Ascending aorta (tissue), 2 donors: ENCODE measurements around the gene ABHD11. TPM values are rescaled to one million over a fixed set of nuclear protein-coding genes. Genes with fewer than 3 reads are reported as not detected.

Source experiments
- DNase-seq, 2 donors: peaks; one replicate each; pipeline ENCODE4 v3.0.0-alpha.2; 2019; ENCODE audit warnings: low spot score in 2 of 2
- H3K27ac ChIP-seq, 2 donors: fragments of 200-600 bp; sonication (generic); one replicate each; pipeline ENCODE4 v1.5.1; 2016 to 2017; ENCODE audit warnings: mild to moderate bottlenecking in 1 of 2
- H3K27me3 ChIP-seq: fragments of 200-600 bp; sonication (generic); one replicate; pipeline ENCODE4 v1.5.1; 2017
- H3K36me3 ChIP-seq, 2 donors: fragments of 200-600 bp; sonication (generic); one replicate each; pipeline ENCODE4 v1.5.1; 2016
- H3K4me1 ChIP-seq, 2 donors: fragments of 200-600 bp; sonication (generic); one replicate each; pipeline ENCODE4 v1.5.1; 2016 to 2017; ENCODE audit warnings: mild to moderate bottlenecking in 1 of 2
- H3K4me3 ChIP-seq, 2 donors: fragments of 200-600 bp; sonication (generic); one replicate each; pipeline ENCODE4 v1.5.1; 2016 to 2017; ENCODE audit warnings: mild to moderate bottlenecking in 1 of 2
- H3K9me3 ChIP-seq, 2 donors: fragments of 200-600 bp; sonication (generic); one replicate each; pipeline ENCODE4 v1.5.1; 2016
- intact Hi-C: fragments of 100-400 bp; cut with DNase I; formaldehyde crosslinking; loops from one replicate; pipeline ENCODE4 v1.15.1; 2023
- total RNA-seq: library from RNA; depleted of rRNA; stranded (reverse); fragments of >200 nt; gene quantifications from one replicate; pipeline ENCODE4 v1.1.0, GENCODE V29; 2016
- TF ChIP-seq, protein P1 (sequence below), 3 experiments: fragments of 200-600 bp in 2 of 3; fragments of 450-650 bp in 1 of 3; sonication (generic) in 2 of 3; IDR thresholded peaks; one replicate each; pipeline ENCODE4 v1.5.1; 2016 to 2019; ENCODE audit warnings: antibody characterized with exemption in 3 of 3, mild to moderate bottlenecking in 1 of 3, moderate library complexity in 1 of 3

The ABHD11 gene
- total RNA-seq, 1 donor from 2014 or later = 55.7 TPM

DNA sequence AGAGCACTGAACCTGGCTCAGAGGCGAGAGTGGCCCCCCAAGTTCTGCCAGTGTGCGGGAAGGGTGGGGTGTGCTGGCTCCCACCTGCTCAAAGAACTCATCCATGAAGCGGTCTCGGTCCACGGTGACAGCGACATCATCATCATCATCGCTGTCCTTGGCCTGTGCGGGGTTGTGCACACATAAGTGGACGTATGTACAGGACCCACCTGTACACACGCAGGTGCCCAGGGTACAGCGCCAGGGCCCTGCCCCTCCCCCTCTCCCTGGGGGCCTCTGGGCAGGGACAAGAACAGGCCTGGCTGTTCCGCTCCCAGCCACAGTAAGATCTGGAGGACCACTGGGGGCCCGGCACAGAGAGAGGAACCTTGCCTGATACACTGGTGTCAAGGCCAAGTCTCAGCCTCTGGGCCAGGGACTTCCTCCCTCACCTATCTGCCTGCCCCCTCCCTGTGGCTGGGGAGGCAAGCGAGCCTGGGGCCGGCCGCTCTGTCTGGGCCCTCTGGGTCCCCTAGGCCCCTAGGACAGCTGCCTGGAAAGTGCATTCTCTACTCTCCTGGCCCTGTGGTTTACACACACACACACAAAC lies 29.5 kb downstream of the ABHD11 start:
- Histone ChIP-seq H3K4me3 (no peak overlapping the region), H3K4me1 (peaks cover 0 to 16% of the 10 kb centered on the region in 2 donors), H3K9me3 (no peaks in the 10 kb centered on the region), H3K27ac (no peak overlapping the region), H3K27me3 (no peaks in the 10 kb centered on the region), H3K36me3 (peaks cover 0 to 5% of the 10 kb centered on the region in 2 donors)
- DNase-seq = no peak
- intact Hi-C loops = no loop called here
- TF ChIP-seq, protein P1, sequence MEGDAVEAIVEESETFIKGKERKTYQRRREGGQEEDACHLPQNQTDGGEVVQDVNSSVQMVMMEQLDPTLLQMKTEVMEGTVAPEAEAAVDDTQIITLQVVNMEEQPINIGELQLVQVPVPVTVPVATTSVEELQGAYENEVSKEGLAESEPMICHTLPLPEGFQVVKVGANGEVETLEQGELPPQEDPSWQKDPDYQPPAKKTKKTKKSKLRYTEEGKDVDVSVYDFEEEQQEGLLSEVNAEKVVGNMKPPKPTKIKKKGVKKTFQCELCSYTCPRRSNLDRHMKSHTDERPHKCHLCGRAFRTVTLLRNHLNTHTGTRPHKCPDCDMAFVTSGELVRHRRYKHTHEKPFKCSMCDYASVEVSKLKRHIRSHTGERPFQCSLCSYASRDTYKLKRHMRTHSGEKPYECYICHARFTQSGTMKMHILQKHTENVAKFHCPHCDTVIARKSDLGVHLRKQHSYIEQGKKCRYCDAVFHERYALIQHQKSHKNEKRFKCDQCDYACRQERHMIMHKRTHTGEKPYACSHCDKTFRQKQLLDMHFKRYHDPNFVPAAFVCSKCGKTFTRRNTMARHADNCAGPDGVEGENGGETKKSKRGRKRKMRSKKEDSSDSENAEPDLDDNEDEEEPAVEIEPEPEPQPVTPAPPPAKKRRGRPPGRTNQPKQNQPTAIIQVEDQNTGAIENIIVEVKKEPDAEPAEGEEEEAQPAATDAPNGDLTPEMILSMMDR (IDR thresholded peaks at IDR 0.05) = no peak

DNA sequence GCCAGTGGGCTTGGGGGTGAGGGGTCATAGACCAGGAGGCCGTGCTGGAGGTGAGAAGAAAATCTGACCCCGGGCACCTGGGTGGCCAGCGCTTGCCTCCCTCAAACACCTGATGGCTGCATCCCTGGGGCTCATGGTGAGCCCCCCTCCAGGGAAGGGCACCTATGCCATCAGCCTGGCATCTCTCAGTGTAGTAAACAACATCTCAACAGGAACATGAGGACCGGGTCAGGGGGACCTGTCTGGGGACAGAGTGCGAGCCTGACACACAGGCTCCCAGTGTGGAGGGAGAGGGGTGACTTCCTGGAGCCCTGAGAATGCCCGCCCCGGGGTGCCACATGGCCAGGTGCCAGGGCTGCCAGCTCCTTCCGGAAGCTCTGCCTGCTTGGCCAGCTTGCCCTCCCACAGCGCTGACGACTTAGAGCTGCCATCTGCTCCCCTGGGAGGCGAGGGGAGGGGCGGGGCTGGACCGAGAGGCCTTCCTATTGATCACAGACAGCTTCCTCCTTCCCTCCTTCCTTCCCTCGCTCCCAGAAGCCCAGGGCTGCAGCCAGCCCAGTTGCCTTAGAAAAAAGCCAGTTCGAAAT lies 31.5 kb downstream of the ABHD11 start:
- Histone ChIP-seq H3K4me1 (peaks cover 0 to 16% of the 10 kb centered on the region in 2 donors), H3K27ac (peak overlapping the region in 1 of 2 donors; percentile 27), H3K4me3 (no peak overlapping the region), H3K27me3 (no peaks in the 10 kb centered on the region), H3K9me3 (no peaks in the 10 kb centered on the region), H3K36me3 (peaks cover 4 to 10% of the 10 kb centered on the region in 2 donors)
- intact Hi-C loops = no loop called here
- TF ChIP-seq, protein P1 (IDR thresholded peaks at IDR 0.05) = no peak
- no peak for DNase-seq

- Histone ChIP-seq H3K4me1 (peaks cover 0 to 16% of the 10 kb centered on the region in 2 donors), H3K27me3 (no peaks in the 10 kb centered on the region), H3K27ac (peak overlapping the region; percentile 3 to 27), H3K4me3 (no peak overlapping the region), H3K9me3 (no peaks in the 10 kb centered on the region), H3K36me3 (peaks cover 4 to 14% of the 10 kb centered on the region in 2 donors)
- TF ChIP-seq, protein P1 (IDR thresholded peaks at IDR 0.05) = no peak
- intact Hi-C loops = no loop called here
- no peak for DNase-seq
These were observed 32.2 kb downstream of the ABHD11 start for GRCh38 chr7:73706126-73707044.

GRCh38 chr7:73705551-73705920 lies 33.1 kb downstream of the ABHD11 start:
- peak overlapping the region; percentile 27 to 63 for H3K27ac ChIP-seq

More at GRCh38 chr7:73705551-73705920, 33.1 kb downstream of the ABHD11 start:
- TF ChIP-seq, protein P1 (IDR thresholded peaks at IDR 0.05) = no peak
- Histone ChIP-seq H3K4me3 (no peak overlapping the region), H3K36me3 (peaks cover 4 to 20% of the 10 kb centered on the region in 2 donors), H3K4me1 (peaks cover 0 to 16% of the 10 kb centered on the region in 2 donors), H3K9me3 (no peaks in the 10 kb centered on the region), H3K27me3 (no peaks in the 10 kb centered on the region)
- intact Hi-C loops = no loop called here
- no peak for DNase-seq
